ENCODE results near the gene CAPN7. TPM values are rescaled to one million over a fixed set of nuclear protein-coding genes. Genes with fewer than 3 reads are reported as not detected.
A peak's percentile ranks its signal among the peaks of the same experiment; 100 is the strongest.

Gene CAPN7
- total and polyA plus RNA-seq, 5 donors: 13.2 to 33.7 (median 28.9) TPM

- intact Hi-C loops (cut with DNase I): no loop called here
- peak in 1 of 2 donors; percentile 74 for ATAC-seq
- no peak overlapping the region for H3K4me3 ChIP-seq (ENCODE audit: low read length)
- H3K9me3 ChIP-seq (ENCODE audit: control insufficient read depth, low read length): no peaks in the 10 kb centered on the region
- 55% methylated on average over 2 of the region's 2 CpGs for WGBS
- H3K27me3 ChIP-seq (ENCODE audit: control insufficient read depth, insufficient read depth): no peaks in the 10 kb centered on the region
- peaks cover 3% of the 10 kb centered on the region for H3K4me1 ChIP-seq (ENCODE audit: control insufficient read depth, insufficient read depth, low read length)
- DNase-seq: no peak
- peak overlapping the region; percentile 6 for H3K27ac ChIP-seq (ENCODE audit: low read length)
These were observed 11.8 kb downstream of the CAPN7 start for GRCh38 chr3:15217841-15218267.

GRCh38 chr3:15218689-15219088, 12.6 kb downstream of the CAPN7 start:
- Histone ChIP-seq H3K4me3 (ENCODE audit: low read length) (no peak overlapping the region), H3K9me3 (ENCODE audit: control insufficient read depth, low read length) (no peaks in the 10 kb centered on the region), H3K4me1 (ENCODE audit: control insufficient read depth, insufficient read depth, low read length) (peaks cover 3% of the 10 kb centered on the region), H3K27me3 (ENCODE audit: control insufficient read depth, insufficient read depth) (no peaks in the 10 kb centered on the region), H3K27ac (ENCODE audit: low read length) (no peak overlapping the region)
- DNase-seq: no peak
- ATAC-seq: peak; percentile 62 to 82
- intact Hi-C loops (cut with DNase I): no loop called here

GRCh38 chr3:15220056-15220455, 14.0 kb downstream of the CAPN7 start:
- Histone ChIP-seq H3K27ac (ENCODE audit: low read length) (no peak overlapping the region), H3K9me3 (ENCODE audit: control insufficient read depth, low read length) (no peaks in the 10 kb centered on the region), H3K4me3 (ENCODE audit: low read length) (no peak overlapping the region), H3K27me3 (ENCODE audit: control insufficient read depth, insufficient read depth) (no peaks in the 10 kb centered on the region), H3K4me1 (ENCODE audit: control insufficient read depth, insufficient read depth, low read length) (peaks cover 1% of the 10 kb centered on the region)
- 91% methylated on average over 8 of the region's 8 CpGs for WGBS
- ATAC-seq (no peak), DNase-seq (peak in 1 of 3 donors; percentile 35)
- intact Hi-C loops (cut with DNase I): loop anchor here in 1 of 4 donors (10.0 kb wide), 1 partner anchor 355 kb away; no protein-coding TSS in a partner anchor

- no peak overlapping the region for H3K27ac ChIP-seq (ENCODE audit: low read length)
- no peaks in the 10 kb centered on the region for H3K27me3 ChIP-seq (ENCODE audit: control insufficient read depth, insufficient read depth)
- intact Hi-C loops (cut with DNase I): loop anchor here in 1 of 4 donors (10.0 kb wide), 1 partner anchor 354 kb away; no protein-coding TSS in a partner anchor
- no peak for ATAC-seq
- H3K9me3 ChIP-seq (ENCODE audit: control insufficient read depth, low read length): no peaks in the 10 kb centered on the region
- WGBS: 94% methylated on average over 2 of the region's 2 CpGs
- no peak for DNase-seq
- peaks cover 1% of the 10 kb centered on the region for H3K4me1 ChIP-seq (ENCODE audit: control insufficient read depth, insufficient read depth, low read length)
- no peak overlapping the region for H3K4me3 ChIP-seq (ENCODE audit: low read length)
These were observed 14.6 kb downstream of the CAPN7 start for GRCh38 chr3:15220661-15221060.

GRCh38 chr3:15221574-15222217, 15.7 kb downstream of the CAPN7 start:
- Histone ChIP-seq H3K27me3 (ENCODE audit: control insufficient read depth, insufficient read depth) (no peaks in the 10 kb centered on the region), H3K4me3 (ENCODE audit: low read length) (no peak overlapping the region), H3K4me1 (ENCODE audit: control insufficient read depth, insufficient read depth, low read length) (peaks cover 1% of the 10 kb centered on the region), H3K9me3 (ENCODE audit: control insufficient read depth, low read length) (no peaks in the 10 kb centered on the region), H3K27ac (ENCODE audit: low read length) (no peak overlapping the region)
- ATAC-seq (no peak), DNase-seq (no peak)
- 88% methylated on average over 11 of the region's 11 CpGs for WGBS
- intact Hi-C loops (cut with DNase I): loop anchor here in 1 of 4 donors (10.0 kb wide), 1 partner anchor 353 kb away; no protein-coding TSS in a partner anchor

- Histone ChIP-seq H3K4me3 (ENCODE audit: low read length) (no peak overlapping the region), H3K27ac (ENCODE audit: low read length) (no peak overlapping the region), H3K9me3 (ENCODE audit: control insufficient read depth, low read length) (no peaks in the 10 kb centered on the region), H3K27me3 (ENCODE audit: control insufficient read depth, insufficient read depth) (no peaks in the 10 kb centered on the region), H3K4me1 (ENCODE audit: control insufficient read depth, insufficient read depth, low read length) (peaks cover 1% of the 10 kb centered on the region)
- DNase-seq (no peak), ATAC-seq (no peak)
- 90% methylated on average over 7 of the region's 7 CpGs for WGBS
- intact Hi-C loops (cut with DNase I): loop anchor here in 1 of 4 donors (10.0 kb wide), 1 partner anchor 351 kb away; no protein-coding TSS in a partner anchor
These were observed 17.9 kb downstream of the CAPN7 start for GRCh38 chr3:15223685-15224572.

GRCh38 chr3:15228147-15228546, 22.1 kb downstream of the CAPN7 start:
- Histone ChIP-seq H3K9me3 (ENCODE audit: control insufficient read depth, low read length) (no peaks in the 10 kb centered on the region), H3K4me3 (ENCODE audit: low read length) (no peak overlapping the region), H3K4me1 (ENCODE audit: control insufficient read depth, insufficient read depth, low read length) (no peaks in the 10 kb centered on the region), H3K27me3 (ENCODE audit: control insufficient read depth, insufficient read depth) (no peaks in the 10 kb centered on the region), H3K27ac (ENCODE audit: low read length) (no peak overlapping the region)
- no peak for DNase-seq
- ATAC-seq: no peak
- intact Hi-C loops (cut with DNase I): loop anchor here in 1 of 4 donors (10.0 kb wide), 1 partner anchor 347 kb away; no protein-coding TSS in a partner anchor
- 93% methylated on average over 1 of the region's 1 CpG for WGBS

GRCh38 chr3:15229262-15229661, 23.2 kb downstream of the CAPN7 start:
- no peak overlapping the region for H3K4me3 ChIP-seq (ENCODE audit: low read length)
- intact Hi-C loops (cut with DNase I): loop anchor here in 1 of 4 donors (10.0 kb wide), 1 partner anchor 346 kb away; no protein-coding TSS in a partner anchor
- H3K27ac ChIP-seq (ENCODE audit: low read length): no peak overlapping the region
- no peaks in the 10 kb centered on the region for H3K4me1 ChIP-seq (ENCODE audit: control insufficient read depth, insufficient read depth, low read length)
- 95% methylated on average over 4 of the region's 4 CpGs for WGBS
- no peaks in the 10 kb centered on the region for H3K27me3 ChIP-seq (ENCODE audit: control insufficient read depth, insufficient read depth)
- H3K9me3 ChIP-seq (ENCODE audit: control insufficient read depth, low read length): no peaks in the 10 kb centered on the region
- DNase-seq: no peak
- no peak for ATAC-seq

GRCh38 chr3:15241341-15241740, 35.3 kb downstream of the CAPN7 start:
- Histone ChIP-seq H3K27me3 (ENCODE audit: control insufficient read depth, insufficient read depth) (no peaks in the 10 kb centered on the region), H3K27ac (ENCODE audit: low read length) (no peak overlapping the region), H3K9me3 (ENCODE audit: control insufficient read depth, low read length) (no peaks in the 10 kb centered on the region), H3K4me1 (ENCODE audit: control insufficient read depth, insufficient read depth, low read length) (no peaks in the 10 kb centered on the region), H3K4me3 (ENCODE audit: low read length) (no peak overlapping the region)
- ATAC-seq: no peak
- intact Hi-C loops (cut with DNase I): no loop called here
- WGBS: 88% methylated on average over 1 of the region's 1 CpG
- DNase-seq: peak in 2 of 3 donors; percentile 49 to 70

GRCh38 chr3:15243822-15244482, 37.9 kb downstream of the CAPN7 start:
- no peak for DNase-seq
- Histone ChIP-seq H3K9me3 (ENCODE audit: control insufficient read depth, low read length) (no peaks in the 10 kb centered on the region), H3K4me3 (ENCODE audit: low read length) (no peak overlapping the region), H3K4me1 (ENCODE audit: control insufficient read depth, insufficient read depth, low read length) (no peaks in the 10 kb centered on the region), H3K27ac (ENCODE audit: low read length) (no peak overlapping the region), H3K27me3 (ENCODE audit: control insufficient read depth, insufficient read depth) (no peaks in the 10 kb centered on the region)
- 80% methylated on average over 5 of the region's 5 CpGs for WGBS
- intact Hi-C loops (cut with DNase I): no loop called here
- ATAC-seq: no peak
